ENCODE data around the gene ERAP2.

The ERAP2 gene

GRCh38 chr5:96962540-96962991 lies 86.3 kb downstream of the ERAP2 start:
- no peak for DNase-seq (ENCODE audit: low read depth in 2 of 2)

DNA sequence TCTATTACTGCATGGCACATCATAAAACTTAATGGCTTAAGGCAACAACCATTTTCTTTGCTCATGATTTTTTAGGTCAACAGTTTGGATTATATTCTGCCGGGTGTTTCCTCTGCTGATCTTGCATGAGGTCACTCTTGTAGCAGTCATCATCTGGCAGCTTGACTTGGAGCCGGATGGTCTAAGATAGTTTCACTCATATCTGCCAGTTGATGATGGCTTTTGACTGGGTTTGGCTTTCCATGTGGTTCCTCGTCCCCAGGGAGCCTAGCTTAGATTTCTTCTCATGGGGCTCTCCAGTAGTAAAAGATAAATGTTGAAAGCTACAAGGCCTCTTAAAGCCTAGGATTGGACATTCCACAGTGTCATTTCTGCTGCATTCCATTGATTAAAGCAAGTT lies 87.0 kb downstream of the ERAP2 start:
- no peak for DNase-seq (ENCODE audit: low read depth in 2 of 2)

DNA sequence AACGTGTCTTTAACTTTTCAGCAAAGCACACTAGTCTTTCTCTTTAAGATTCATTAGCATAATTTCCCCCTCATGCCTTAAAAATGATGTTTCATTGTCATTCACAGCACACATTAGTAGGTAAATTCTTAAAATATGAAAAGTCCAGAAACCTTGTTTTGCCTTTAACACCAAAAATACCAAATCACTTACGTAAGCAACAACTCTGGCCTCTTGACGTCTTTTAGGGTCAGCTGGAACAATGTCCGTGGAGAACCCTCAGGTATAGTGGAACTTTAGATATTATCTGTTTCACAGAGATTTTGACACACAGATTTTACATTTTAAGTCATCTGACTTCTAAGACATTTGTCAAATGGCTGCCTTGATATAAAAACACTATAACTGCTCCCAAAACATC lies 90.5 kb downstream of the ERAP2 start:
- DNase-seq (ENCODE audit: low read depth in 2 of 2), result no peak

DNA sequence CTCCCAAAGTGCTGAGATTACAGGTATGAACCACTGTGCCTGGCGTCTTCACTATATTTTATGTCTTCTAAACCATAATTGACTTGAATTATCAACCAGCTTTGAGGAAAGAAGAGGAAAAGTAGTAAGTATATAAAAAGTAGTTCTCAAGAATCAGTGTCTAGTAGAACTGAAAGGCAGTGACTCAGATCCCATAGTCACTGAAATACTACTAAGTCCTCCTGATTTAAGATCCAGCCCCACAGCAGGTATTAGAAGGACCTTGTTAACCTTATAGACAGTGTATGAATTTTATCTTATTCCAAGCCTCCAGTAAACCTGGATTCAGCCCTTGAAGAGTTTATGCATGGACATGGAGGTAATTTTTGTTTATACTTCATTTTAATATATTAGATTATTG lies 91.1 kb downstream of the ERAP2 start:
- no peak for DNase-seq (ENCODE audit: low read depth in 2 of 2)

GRCh38 chr5:96968074-96968473 lies 91.8 kb downstream of the ERAP2 start:
- DNase-seq (ENCODE audit: low read depth in 2 of 2), result no peak

DNA sequence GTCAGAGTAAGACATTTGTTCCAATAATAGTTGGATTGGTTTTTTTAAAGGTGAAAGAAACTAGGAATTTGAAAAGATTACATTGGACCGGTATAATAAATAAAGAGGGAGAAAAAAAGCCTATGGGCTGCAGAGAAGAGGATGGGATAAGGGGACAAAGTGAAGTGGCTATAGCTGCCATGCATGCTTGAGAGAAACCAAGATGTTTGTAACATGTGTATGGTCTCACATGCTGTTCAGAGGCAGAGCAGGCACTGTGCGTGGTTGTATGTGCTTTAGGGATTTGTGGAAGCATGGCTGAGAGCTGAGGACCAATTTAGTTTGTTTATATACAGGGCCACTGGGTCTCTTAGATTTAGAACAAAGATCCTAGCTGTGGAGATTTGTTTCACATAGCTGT lies 92.3 kb downstream of the ERAP2 start:
- no peak for DNase-seq (ENCODE audit: low read depth in 2 of 2)
